GM19468 (cell line): ENCODE results near the gene FKBP10.
"Not testable (repeated sequence)": the region's sequence is repeated elsewhere in the genome, so short reads cannot be mapped to it uniquely, and the experiment has no call there.

Experiments
- ATAC-seq: cut with Tn5 transposase; IDR thresholded peaks from one replicate; pipeline ENCODE4 v1.9.1; 2021; ENCODE audit warnings: mild to moderate bottlenecking, moderate library complexity, moderate number of reproducible peaks; ENCODE audit not compliant: unreplicated experiment; ENCODE audit errors: extremely low read depth

FKBP10 gene

DNA sequence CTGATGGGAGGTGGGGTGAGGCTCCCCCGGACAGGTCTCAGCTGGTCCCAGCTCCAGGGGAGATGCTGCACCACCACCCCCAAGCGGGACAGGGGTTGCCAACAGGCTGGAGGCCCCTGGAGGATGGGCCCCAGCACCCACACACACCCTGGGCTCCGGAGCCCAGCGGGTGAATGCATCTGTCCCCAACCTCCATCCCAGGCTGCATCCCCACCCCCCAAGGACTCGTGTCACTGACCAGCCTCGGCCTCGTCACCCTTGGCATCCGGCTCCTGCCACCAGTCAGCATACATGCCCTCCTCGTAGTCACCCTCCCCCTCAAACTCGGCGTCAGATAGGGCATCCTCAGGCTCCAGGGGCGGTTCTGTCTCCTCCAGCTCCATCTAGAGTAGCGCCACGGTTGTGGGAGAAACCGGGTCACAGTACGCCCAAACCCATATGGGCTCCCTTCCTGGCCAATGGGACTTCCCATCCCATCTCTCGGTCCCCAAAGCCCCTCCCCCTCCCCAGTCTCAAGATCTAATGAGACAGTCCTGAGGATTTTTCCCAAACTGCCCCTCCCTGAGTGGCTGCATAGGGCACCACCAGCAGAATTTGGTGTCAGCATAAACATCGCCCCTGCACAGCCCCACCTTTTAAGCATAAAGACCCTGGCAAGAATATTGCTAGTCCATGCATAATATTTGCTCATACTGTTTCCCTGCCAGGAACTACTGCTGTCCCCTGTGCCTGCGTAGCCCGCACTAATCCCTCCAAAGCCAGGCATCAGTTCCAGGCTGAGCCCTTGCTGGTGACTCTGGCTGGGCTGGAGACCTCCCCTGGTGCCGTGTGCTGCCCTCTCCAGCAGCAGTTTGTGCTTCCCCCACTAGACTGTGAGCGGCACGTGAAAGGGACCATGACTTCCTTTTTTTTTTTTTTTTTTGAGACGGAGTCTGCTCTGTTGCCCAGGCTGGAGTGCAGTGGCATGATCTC lies 9.5 kb upstream of the FKBP10 start:
- no peak for ATAC-seq

DNA sequence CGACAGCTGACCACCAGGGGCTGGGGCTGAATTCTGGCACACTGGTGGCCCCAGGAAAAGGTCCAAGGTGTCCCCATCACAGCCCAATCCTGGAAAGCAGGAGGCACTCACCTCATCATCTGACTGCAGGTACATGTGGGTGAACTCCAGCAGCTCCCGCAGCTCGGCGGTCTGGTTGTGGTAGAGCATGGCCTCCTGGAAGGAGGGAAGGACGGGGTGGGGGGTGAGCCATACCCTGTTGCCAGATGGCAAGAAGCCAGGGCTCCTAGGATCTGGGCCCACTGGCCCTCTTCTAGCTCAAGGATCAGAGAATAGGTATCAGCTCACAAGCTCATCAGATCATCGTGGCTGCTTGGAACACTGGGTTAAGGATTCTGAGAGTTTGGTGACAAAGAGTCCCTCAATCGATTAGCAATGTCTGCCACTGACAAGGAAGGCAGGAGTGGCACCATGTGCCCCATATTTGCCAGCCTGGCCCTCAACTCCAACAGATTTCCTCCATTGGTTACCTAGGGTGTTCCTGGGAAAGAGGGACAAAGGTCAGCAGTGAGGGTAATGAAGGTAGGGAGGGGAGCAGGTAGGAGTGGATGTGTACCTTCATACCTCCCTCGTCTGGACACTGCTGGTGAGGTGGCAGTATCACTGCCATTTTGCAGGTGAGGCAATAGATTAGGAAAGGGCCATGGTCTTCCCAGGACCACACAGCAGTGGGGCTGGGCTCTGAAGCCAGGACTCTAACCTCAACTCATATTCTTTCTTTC lies 5.9 kb upstream of the FKBP10 start:
- no peak for ATAC-seq

DNA sequence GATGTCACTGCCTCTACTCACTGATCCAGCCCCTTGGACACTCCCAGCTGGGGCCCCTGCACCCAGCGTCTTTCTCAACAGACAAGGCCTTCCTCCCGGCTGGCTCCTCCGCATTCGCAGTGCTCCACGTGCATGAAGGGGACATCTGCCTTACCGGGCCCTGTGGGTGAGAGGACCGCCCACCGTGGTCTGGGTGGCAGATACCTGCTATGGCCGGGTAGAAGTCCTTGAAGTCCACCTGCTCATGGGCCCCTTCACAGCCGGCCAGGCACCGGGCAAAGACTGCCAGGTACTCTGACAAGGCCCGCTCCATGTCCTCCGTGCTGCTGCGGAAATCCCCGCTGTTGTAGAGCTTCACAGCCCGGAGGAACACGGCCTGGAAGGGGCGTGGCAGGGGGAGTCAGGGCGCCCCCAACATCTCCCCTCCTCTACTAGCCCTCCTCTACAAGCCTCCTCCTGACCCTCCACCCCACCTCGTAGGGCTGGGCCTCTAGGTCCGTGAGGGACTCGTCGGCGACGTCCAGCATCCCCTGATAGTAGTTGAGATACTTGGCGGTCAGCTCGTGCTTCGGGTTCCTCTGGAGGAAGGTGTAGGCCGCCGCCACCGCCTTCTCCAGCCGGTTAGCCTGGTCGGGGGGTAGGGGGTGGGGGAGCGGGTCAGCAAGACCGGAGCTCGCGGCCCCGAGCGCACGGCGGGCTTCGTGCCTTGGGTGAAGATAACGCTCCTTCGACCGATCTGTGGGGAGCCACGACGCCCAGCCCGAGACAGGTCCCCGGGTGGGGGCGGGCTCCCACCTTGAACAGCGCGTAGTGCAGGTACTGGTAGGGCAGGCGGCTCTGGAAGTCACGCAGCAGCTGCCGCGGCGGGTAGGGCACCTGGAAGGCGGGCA lies 1.9 kb upstream of the FKBP10 start:
- ATAC-seq, result no peak

DNA sequence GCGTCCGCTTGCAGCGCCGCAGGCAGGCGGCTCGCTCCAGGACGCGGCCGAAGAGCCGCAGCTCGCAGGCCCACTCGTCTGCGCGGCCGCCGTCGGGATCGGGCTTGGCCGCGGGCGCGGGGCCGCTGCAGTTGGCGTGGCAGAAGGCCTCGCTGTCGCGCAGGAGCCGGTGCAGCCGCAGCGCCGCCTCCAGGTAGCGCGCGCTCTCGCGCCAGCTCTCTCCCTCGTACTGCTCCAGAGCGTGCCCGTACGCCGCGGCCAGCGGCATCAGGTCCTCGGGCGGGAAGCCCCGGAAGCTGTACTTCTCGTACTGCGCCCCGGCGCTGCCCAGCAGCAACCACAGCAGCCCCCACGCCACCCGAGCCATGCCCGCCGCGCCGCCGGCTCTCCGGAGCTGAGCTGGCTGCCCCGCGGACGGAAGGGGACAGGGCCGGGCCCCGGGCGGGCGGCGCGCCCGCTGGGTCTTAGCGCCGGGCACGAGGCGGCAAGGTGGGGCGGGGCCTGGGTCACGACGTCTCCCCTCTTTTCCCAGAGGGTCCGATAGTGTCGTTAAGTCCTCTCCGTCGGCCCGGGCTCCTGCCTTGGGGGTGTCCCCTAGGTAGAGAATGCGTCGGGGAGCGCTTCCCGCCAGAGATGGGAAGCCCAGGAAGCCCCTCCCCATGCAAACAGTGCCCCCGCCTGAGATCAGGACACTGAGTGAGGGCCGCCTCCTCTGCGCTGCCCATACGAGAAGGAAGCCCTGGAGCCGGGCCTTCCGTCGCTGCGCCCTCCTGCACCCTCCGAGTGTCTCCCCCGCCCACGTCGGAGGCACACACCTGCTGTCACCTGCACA lies 1.0 kb upstream of the FKBP10 start, which contains the start of gene P3H4:
Gene P3H4 (minus strand): TSS at position 401 of the 832 bp plus-strand sequence. CDS start 34 bp downstream, at position 367.
- no peak for ATAC-seq

DNA sequence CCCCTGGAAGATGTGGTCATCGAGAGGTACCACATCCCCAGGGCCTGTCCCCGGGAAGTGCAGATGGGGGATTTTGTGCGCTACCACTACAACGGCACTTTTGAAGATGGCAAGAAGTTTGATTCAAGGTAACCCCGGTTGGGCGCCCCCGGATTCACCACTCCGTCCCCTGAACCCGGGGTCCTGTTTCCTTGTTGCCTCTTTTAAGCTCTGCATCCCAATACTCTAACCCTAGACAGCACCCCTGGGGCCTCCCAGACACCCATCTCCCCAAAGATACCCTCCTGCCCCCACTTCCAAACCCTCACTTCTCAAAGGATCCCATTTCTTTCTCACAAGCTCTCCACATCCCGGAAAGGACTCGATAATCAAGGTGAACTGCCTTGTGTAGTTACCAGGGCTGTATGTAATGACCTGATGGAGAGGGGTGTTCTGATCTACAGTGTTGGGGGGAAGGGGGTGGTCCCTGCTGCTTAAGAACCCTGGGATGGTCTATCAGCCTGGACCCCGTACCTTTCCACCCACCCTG lies 412 bp downstream of the FKBP10 start:
- ATAC-seq, result no peak

DNA sequence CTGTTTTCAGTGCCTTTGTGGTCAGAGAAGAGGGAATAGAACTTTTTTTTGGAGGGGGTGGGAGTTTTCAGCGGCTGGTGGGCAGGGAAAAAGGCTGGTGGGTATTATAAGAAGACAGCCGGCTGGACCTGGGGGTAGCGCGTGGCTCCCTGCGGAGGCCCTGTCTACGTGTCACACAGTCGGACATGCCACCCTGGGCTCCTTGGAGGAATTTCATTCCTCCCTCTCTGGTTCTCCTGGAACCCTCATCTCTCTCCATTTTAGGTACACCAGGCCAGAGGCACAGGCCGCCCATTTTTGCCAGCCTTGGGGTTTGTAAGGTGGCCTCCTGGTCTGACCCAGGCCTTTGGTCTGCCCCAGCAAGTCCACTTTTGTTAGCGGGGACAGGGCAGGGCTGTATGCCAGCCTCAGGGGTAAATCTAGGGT lies 908 bp downstream of the FKBP10 start:
- ATAC-seq, result no peak

DNA sequence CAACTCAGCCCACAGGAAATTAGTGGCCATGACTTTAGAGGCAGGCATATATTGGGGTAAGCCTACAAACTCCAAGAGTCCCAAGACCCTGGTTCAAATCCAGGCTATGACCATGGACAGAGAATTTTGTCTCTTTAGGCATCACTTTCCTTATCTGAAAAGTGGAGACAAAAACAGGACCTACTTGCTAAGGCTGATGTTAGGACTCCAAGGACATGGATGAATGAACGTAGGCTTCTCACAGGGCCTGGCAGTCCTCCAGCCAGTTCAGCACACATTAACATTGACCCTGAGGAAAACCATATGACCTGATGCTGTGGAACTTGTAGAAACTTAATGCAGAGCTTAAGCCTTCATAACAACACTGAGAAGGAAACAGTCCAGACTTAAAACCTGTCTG lies 1.4 kb downstream of the FKBP10 start:
- ATAC-seq, result no peak

DNA sequence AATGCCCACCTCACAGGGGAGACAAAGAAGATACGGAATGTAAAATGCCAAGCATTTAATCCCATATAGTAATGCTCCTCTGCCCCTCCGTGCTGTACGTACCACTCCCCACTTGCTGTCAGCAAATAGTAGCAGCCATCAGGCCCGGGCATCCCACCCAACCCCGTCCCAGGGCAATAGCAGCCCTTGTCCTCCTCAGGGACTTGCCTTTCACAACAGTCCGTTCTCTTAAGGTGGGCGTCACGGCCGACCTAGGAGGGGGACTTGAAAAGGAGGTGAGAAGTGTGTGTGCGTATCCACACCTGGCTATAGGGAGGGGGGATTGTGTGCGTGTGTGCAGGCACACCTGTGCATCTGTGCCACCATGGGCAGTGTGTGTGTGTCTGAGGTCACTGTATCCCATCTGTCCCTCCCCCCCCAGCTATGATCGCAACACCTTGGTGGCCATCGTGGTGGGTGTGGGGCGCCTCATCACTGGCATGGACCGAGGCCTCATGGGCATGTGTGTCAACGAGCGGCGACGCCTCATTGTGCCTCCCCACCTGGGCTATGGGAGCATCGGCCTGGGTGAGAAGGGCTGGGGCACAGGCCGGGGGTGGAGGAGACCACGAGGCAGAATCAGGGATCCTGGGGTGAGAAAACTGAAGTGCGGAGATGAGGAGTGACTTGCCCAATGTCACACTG lies 4.0 kb downstream of the FKBP10 start:
- no peak for ATAC-seq

DNA sequence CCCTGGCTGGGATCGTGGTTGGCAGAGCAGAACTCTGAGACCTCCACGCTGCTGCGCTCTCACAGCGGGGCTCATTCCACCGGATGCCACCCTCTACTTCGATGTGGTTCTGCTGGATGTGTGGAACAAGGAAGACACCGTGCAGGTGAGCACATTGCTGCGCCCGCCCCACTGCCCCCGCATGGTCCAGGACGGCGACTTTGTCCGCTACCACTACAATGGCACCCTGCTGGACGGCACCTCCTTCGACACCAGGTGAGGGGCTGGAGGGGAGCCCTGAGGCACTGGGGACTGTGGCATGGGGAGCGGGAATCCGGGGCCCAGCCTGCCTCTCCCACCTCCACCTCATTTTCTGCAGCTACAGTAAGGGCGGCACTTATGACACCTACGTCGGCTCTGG lies 5.2 kb downstream of the FKBP10 start:
- ATAC-seq, result no peak

DNA sequence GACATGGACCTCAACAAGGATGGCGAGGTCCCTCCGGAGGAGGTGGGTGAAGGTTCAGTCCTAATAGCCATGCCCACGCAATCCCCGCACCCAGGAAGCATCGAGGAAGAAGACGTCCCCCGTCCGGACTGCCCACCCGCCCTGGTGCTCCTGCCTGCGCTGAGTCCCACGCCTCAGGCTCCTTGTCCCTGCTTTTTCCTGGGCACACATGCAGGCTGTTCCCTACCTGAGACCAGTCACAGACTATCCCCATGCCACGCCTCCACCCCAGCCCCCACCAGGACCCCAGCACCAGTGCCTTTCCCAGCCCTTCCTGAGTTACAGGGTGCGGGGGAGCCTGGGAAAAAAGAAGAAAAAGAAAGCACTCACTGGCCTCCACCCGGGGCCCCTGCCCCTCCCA lies 9.0 kb downstream of the FKBP10 start:
- no peak for ATAC-seq

DNA sequence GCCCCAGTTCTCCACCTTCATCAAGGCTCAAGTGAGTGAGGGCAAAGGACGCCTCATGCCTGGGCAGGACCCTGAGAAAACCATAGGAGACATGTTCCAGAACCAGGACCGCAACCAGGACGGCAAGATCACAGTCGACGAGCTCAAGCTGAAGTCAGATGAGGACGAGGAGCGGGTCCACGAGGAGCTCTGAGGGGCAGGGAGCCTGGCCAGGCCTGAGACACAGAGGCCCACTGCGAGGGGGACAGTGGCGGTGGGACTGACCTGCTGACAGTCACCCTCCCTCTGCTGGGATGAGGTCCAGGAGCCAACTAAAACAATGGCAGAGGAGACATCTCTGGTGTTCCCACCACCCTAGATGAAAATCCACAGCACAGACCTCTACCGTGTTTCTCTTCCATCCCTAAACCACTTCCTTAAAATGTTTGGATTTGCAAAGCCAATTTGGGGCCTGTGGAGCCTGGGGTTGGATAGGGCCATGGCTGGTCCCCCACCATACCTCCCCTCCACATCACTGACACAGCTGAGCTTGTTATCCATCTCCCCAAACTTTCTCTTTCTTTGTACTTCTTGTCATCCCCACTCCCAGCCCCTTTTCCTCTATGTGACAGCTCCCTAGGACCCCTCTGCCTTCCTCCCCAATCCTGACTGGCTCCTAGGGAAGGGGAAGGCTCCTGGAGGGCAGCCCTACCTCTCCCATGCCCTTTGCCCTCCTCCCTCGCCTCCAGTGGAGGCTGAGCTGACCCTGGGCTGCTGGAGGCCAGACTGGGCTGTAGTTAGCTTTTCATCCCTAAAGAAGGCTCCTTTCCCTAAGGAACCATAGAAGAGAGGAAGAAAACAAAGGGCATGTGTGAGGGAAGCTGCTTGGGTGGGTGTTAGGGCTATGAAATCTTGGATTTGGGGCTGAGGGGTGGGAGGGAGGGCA lies 9.7 kb downstream of the FKBP10 start:
- no peak for ATAC-seq

DNA sequence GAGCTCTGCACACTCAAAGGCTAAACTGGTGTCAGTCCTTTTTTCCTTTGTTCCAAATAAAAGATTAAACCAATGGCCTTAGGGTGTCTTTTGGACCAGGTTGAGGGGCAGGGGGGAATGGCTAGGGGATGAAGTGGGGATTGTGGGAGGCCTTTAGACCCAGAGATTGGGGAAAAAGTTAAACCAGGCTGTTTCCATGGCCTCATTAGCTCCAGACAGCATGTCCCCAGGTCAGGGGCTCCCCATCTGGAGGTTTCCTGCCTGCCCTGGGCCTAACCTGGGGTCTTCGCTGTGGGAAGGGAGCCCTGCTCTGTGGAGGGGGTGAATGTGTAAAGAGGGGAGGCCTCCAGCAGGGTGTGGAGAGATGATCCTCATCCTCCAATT lies 10.3 kb downstream of the FKBP10 start:
- ATAC-seq, result no peak

DNA sequence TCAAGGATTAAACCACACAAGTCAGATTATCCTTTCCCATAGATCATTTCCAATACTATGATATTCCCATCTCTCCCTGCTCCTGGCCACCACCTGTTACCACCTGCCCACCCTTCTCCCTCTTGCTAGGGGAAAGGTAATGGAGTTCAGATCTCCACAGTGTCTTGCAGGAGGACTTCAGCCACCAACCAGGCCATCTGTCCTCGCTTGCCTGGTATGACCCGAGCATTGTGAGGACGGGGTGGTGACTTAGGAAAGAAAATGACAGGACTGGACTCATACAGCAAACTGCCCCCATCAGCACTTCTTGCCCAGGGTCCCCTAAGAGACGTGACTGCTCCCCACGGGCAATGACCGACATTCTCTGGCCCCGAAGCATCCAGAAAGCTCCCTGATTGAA lies 10.8 kb downstream of the FKBP10 start:
- no peak for ATAC-seq

DNA sequence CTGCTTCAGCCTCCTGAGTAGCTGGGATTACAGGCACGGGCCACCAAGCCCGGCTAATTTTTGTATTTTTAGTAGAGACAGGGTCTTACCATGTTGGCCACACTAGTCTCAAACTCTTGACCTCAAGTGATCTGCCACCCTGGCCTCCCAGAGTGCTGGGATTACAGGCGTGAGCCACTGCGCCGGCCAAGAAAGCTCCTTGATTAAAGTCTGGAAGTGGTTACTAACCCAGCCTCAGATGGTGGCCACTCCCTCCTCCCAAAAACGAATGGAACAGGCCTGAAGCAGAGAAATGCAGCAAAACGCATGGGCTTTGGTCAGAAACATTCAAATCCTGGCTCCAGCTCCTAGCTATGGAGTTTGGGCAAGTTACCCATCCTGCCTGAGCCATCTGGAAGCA lies 11.3 kb downstream of the FKBP10 start:
- ATAC-seq, result no peak

DNA sequence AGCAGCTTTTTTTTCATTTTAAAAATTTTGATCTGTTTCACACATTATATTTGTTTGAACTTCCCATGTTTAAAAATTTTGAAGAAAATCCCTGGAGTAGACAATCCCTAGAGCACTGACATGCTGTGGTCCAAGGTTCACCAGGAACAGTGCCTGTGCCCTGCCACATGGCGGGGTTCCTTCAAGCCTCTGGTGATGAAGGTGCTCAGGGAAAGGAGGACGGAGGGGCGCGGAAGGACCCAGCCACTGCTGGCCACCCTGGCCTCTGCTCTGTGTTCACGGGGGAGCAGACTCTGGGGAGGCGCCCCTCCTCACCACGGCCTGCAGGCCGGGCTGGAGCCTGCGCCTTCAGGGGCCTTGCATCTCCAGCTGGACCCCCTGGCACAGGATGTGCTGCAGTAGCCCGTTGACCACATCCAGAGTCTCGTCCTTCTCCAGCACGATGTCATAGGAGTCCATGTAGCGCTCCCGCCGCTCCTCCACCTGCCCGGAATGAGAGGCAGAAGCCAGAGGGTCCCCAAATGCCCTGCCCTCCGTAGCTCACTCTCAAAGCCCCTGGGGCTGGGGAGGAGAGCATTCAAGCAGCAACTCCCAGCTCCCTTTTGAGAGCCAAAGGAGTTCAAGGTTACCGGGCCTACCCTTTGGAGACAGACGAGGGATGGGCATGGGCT lies 12.5 kb downstream of the FKBP10 start:
- no peak for ATAC-seq

DNA sequence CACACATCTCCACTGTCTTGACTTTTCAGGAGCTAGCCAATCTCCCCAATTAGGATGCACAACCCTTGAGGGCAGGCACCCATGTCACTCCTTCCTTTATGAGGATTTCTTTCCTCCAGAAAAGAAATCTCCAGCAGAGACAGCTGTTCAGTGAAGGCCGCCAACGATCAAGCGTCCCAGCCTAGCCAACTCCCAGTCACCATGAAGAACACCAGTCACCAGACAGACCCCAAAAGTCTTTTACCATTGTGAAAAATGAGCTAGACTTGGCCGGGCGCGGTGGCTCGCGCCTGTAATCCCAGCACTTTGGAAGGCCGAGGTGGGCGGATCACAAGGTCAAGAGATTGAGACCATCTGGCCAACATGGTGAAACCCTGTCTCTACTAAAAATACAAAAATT lies 17.2 kb downstream of the FKBP10 start:
- ATAC-seq, result not testable (repeated sequence)

DNA sequence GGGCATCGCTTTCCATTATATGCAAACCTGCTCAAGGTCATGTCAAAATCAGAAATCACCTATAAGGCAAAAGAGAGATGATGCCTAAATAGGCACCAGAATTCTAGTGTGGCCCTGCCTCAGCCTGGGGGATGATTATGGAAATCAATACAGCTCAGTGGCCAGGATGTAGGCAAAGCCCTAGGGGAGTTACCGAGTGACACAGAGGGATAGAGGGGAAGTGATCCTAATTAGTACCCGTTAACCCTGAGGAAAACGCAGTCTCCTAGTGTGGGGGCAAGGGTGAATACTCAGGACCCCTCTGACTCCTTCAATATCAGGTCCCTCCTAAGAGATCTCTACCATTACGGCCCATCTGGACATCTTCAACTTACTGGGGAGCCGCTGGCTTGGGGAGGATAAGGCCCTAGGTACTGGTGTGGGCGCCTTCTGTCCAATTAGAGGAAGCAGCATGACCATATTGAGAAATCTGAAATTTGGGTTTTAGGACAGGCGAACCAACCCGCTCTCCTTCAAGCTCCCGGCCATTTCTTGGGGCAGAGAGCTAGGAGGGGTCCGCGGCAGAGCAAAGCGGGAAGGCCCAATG lies 22.5 kb downstream of the FKBP10 start:
- ATAC-seq, result no peak
